HG03064 (cell line): ENCODE measurements around the gene KY.

ENCODE experiments used
- ATAC-seq: cut with Tn5 transposase; IDR thresholded peaks from one replicate; pipeline ENCODE4 v1.9.1; 2021; ENCODE audit warnings: low read depth; ENCODE audit not compliant: unreplicated experiment

Gene KY, protein sequence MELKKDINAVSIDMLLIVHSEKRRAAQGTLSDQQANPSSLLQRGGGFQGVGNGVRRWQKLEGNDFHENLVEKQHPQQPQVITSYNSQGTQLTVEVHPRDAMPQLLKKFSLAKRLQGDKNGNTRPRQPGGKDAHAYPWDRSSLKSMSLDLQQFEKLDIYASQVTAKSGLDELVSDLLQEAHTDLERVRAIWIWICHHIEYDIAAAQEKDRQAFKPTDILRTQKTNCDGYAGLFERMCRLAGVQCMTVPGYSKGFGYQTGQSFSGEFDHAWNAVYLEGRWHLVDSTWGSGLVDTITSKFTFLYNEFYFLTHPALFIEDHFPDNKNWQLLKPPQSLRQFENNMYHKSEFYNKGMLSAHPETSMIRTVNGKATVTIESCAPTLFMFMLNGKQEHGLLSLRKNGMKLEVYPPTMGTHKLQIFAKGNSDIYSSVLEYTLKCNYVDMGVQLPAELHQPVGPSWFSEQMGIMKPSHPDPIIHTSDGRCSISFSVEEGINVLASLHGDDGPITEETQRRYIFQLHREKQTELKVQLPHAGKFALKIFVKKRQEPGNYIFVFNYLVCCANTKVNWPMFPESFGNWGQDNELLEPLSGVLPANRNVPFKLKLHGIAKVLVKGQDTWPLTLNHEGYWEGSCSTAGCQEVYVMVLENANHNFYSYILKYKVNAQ

GRCh38 chr3:134650431-134651346 lies at the start of gene KY:
KY (minus strand) TSS chr3:134651022; CDS start chr3:134650960, 62 bp downstream.
- ATAC-seq: no peak

GRCh38 chr3:134699721-134700120 lies 48.9 kb upstream of the KY start:
- no peak for ATAC-seq

DNA sequence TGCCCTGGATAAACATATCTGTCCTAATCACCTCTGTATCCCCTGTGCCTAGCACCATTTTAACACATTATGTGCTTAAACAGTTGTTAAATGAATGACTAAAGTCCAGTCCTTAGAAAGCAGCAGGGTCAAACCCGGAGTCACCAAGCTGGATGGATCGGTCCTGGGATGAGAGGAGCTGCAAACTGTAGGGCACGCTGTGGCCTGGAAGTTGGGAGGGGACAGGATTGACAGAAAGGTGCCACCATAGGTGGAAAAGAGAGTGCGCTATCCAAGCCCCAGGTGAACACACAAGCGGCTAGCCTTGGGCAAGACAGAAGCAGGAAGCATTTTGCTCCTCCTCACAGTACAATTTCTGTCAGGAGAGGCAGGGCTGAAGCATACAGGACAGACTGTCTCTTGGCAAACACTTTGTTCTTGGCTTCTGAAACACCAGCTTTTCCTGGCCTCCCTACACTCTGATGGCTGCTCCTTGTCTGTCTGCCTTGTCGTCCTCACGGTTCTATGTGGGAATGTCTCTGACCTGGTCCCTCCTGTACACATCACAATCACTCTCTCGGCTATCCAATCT lies 48.4 kb upstream of the KY start:
- ATAC-seq: no peak

DNA sequence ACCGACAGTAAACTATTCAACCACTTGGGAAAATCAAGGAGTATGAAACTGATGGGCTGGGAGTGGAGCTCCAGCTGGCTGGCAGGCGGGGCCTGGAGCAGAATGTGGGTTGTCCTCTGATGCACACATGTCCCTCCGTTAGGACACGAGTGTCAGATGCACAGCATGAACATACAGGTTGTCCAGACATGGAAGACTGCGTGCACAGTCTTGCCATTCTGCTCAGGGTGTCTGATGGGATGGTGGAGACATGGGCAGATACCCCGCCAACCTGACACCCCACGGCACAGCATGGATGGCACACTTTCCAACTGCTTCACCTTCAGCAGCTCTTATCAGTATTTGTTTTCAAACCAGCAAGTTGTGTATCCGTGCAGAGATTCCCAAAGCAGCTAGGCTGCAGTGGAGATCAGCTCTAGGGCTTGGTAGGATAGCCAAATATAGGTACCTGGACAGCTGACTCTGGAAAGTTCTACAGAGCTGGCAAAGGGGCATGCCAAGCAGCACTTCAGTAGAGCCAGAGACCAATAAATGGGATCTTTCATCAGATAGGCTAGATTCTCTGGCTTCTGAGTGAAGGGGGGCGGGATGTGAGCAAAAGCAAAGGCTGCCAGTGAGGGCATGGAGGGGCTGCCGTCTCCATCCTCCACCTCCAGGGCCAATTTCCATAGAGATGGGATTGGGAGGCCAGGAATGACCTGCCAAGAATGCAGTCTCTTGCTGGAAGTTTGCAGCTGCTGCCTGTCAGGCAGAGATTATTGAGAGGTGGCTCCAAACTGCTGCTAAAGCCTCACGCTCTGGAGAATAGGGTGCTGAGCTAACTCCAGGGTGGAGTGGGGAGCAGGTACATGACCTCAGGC lies 47.2 kb upstream of the KY start:
- no peak for ATAC-seq

GRCh38 chr3:134696155-134696554 lies 45.3 kb upstream of the KY start:
- no peak for ATAC-seq

GRCh38 chr3:134694946-134695543 lies 44.2 kb upstream of the KY start:
- ATAC-seq: no peak

GRCh38 chr3:134694466-134694865 lies 43.6 kb upstream of the KY start:
- ATAC-seq: no peak

DNA sequence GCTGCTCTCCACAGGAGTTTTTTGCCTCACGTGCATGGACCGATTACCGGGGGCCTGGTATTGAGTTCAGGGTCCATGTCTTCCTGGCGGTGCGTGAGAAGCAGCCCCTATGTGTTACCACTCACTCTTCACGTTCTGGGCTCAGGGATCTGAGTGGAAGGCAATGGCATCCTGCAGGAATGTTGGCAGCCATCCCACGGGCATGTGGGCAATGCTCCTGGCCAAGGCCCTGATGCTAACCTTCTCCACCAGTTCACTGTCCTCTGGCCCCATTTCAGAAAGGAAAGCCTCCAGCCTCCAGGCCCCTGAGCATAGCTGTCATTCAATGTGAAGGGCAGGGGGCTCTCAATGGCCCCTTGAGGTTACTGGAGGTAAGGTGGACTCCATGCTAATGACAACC lies 43.0 kb upstream of the KY start:
- ATAC-seq: no peak

GRCh38 chr3:134693226-134693625 lies 42.4 kb upstream of the KY start:
- ATAC-seq: no peak

DNA sequence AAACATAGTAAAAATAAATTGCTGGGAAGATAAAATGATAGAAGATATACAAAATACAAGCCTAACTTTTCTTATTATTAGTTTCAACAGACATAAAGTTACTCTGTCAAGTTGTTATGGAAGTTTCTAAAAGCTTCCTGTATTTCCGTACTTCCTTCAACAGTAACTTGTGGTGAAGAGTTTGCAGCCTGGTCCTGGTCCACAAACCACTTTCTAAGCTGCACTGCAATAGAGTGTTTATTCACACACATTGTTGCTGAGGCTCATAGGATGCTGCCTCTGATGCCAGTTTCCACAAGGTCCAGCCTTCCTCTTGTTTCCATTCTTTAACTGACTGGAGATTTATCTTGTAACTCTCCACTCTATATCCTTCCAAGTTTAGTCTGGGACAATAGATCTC lies 39.4 kb upstream of the KY start:
- ATAC-seq: no peak

- no peak for ATAC-seq
Observed at GRCh38 chr3:134687642-134688041, 36.8 kb upstream of the KY start.

- no peak for ATAC-seq
Observed at GRCh38 chr3:134685929-134686802, 35.3 kb upstream of the KY start.

- ATAC-seq: no peak
Observed at GRCh38 chr3:134682196-134682880, 31.5 kb upstream of the KY start.

DNA sequence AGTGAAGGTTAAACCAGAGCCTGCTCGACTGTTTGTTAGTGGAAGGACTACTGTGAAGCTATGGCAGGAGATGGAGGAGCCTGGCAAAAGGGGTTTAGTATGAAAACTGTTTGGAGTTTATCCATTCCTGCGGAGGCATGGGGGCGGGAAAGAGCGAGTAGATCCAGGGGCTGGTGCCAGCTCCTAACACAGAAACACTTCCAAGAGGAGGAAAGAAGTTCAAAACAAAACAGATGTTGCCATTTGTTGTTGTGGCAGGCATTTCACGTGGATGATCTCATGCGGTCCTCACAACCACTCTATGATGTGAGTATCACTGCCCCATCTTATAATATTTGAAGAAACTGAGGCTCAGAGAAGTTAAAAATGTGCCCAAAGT lies 30.7 kb upstream of the KY start:
- ATAC-seq: no peak

- ATAC-seq: no peak
Observed at GRCh38 chr3:134680796-134681521, 30.1 kb upstream of the KY start.

GRCh38 chr3:134677987-134678308 lies 27.1 kb upstream of the KY start:
- no peak for ATAC-seq

DNA sequence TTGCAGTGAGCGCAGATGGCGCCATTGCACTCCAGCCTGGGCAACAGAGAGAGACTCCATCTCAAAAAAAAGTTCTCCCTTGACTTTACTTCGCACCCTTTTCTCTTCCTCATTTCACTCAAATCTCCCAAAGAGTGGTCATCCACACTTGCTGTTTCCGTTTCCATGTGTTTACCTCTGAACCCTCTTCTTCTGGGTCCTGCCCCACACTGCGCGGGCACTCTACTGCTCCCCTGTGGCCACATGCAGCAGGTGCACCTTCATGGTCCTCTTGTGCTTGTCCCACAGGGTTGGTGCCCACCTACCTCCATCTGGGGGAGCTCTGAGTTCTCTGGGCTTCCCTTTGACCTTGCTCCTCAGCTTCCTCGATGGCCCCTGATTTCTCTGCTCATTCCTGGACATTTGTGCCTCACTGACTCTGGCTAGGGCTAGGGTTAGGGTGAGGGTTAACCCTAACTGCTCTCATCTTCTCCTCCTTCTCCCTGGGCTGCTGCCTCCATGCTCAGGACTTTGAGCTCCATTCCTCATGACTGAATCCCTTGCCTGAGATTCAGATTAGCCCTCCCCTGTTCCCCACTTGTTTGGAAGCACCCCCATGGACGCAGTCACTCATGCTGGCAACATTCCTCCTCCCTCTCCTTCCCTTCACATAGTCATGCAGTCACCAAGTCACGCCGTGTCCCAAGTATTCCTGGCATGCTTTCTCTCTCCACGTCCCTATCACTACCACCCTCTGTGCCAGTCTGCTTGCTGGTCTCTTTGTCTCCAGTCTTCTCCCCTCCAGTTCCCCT lies 26.6 kb upstream of the KY start:
- ATAC-seq: no peak
